Measurements from ENCODE around the gene FAM222B.
A peak's percentile ranks its signal among the peaks of the same experiment; 100 is the strongest.

Gene FAM222B

GRCh38 chr17:28710861-28711722, 131.5 kb downstream of the FAM222B start:
- DNase-seq, result peak; percentile 88 to 94

GRCh38 chr17:28707339-28707720, 135.3 kb downstream of the FAM222B start:
- DNase-seq, result no peak

GRCh38 chr17:28706471-28707338, 135.9 kb downstream of the FAM222B start:
- DNase-seq, result no peak

Measured in CD4-positive, alpha-beta T cell treated with Interferon alpha-2 for 1 hour (primary cell).